ENCODE measurements around the gene CEP128.

The CEP128 gene

DNA sequence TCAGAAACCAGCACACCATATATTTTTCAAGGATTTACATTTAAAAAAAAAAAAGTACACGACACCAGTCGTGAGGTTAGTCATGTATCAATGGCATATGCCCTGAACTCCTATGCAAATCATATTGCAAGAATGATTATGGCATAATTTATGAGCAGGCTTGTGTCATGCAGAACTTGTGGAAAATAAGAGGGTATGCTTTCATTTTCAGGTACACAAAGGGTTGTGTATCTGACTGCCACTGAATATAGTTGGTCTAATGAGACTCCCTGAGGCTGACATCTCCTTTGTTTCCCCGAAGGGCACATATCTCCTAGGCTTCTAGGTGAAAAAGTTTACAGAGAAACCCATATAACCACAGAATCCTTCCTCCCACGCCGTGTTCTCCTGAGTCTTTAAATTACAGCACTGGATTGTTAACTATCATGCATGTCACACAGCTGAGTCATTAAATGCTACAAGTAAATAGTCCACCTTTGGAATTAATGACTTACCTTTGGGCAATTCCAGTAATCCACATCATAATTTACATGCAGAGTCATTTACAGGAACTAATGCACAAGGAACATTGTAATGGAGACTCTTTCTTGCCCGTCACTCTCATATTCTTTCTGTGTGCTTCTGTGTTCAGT, 373.5 kb downstream of the CEP128 start:
- no peak overlapping the region for H3K4me3 Mint-ChIP-seq
- peak overlapping the region in 1 of 2 donors; percentile 27 for H3K27ac Mint-ChIP-seq
- H3K27me3 Mint-ChIP-seq: no peaks in the 10 kb centered on the region
- DNase-seq: no peak
- no peaks in the 10 kb centered on the region for H3K4me1 Mint-ChIP-seq
- no peak for ATAC-seq
- H3K9me3 Mint-ChIP-seq: no peaks in the 10 kb centered on the region

- no peak overlapping the region for H3K4me3 Mint-ChIP-seq
- DNase-seq: no peak
- no peaks in the 10 kb centered on the region for H3K9me3 Mint-ChIP-seq
- no peaks in the 10 kb centered on the region for H3K4me1 Mint-ChIP-seq
- peak overlapping the region in 1 of 2 donors; percentile 42 for H3K27ac Mint-ChIP-seq
- ATAC-seq: no peak
- H3K27me3 Mint-ChIP-seq: no peaks in the 10 kb centered on the region
Measured at GRCh38 chr14:80565001-80565400, 376.5 kb downstream of the CEP128 start.

DNA sequence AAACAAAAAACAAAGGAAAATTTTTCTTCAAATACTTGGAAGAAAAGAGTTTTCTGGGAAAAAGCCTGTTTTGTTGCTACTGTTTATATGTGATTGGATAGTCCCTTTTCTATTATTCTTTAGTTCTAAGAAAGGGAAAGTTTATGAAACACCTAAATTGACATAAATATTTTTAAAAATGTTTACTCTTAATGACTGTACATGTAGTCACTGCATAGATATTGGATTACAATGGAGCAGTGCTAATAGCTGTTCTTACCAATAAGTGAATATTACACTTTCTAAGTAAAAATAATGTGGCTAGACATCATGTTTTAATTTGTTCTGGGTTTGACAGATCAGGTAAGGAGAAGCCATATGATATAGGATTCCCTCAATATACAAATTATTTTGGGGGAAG, 377.5 kb downstream of the CEP128 start:
- H3K9me3 Mint-ChIP-seq: no peaks in the 10 kb centered on the region
- DNase-seq (no peak), ATAC-seq (no peak)
- H3K4me1 Mint-ChIP-seq: no peaks in the 10 kb centered on the region
- H3K27ac Mint-ChIP-seq: no peak overlapping the region
- H3K27me3 Mint-ChIP-seq: no peaks in the 10 kb centered on the region
- no peak overlapping the region for H3K4me3 Mint-ChIP-seq

DNA sequence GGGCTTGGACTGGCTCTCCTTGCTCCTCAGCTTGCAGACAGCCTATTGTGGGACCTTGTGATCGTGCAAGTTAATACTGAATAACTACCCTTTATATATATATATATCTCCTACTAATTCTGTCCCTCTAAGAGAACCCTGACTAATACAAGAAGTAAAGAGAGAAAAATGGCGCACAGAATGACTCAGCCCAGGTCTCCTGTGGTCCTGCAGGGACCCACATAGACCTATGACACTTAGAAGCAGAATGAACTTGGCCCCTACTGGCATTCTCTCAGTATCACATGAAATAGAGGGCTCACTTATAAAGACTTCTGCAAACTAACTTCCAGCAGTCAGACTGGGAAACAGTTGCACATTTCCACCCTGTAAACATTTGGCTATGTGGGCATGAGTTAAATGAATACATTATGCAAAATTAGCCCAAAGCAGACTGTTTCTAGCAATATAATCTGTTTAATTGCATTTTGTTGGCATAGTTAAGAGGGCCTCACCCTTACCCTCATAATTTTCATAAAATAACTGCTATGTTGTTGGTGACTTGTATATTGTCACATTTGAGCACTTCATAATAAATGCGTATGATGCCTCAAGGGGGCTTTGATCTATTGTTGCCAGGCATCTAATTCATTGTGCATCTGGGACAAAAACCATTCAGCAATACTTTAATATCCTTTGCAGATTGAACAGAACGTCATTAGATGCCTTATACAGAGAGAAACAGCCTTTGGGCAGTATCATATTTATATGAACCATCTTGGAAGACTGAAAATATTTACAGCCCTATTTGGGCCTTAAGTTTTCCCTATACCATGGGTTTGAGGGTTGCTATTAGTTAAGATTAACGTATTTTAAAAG, 380.5 kb downstream of the CEP128 start:
- Mint-ChIP-seq H3K27ac (no peak overlapping the region), H3K4me1 (no peaks in the 10 kb centered on the region), H3K4me3 (no peak overlapping the region), H3K9me3 (no peaks in the 10 kb centered on the region), H3K27me3 (no peaks in the 10 kb centered on the region)
- ATAC-seq: no peak
- no peak for DNase-seq

DNA sequence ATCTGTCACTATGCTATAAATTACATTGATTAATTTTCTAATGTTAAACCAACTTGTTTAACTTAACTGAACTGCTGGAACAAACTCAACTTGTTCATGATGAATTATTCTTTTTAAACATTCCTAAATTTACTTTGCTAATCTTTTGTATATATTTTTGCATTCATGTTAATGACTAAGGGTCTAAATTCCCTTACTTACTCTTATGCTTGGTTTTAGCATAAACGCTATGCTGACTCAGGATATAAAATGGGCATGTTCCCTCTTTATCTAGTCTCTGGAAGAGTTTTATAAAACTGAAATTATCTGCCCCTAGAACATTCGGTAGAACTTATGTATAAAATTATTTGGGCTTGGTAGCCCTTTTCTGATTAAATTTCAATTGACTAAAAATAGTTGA, 387.4 kb downstream of the CEP128 start:
- Mint-ChIP-seq H3K4me3 (no peak overlapping the region), H3K9me3 (no peaks in the 10 kb centered on the region), H3K4me1 (no peaks in the 10 kb centered on the region), H3K27me3 (no peaks in the 10 kb centered on the region), H3K27ac (no peak overlapping the region)
- DNase-seq: no peak
- no peak for ATAC-seq

GRCh38 chr14:80549141-80549540, 392.4 kb downstream of the CEP128 start:
- Mint-ChIP-seq H3K27me3 (no peaks in the 10 kb centered on the region), H3K4me3 (no peak overlapping the region), H3K27ac (no peak overlapping the region), H3K9me3 (no peaks in the 10 kb centered on the region), H3K4me1 (no peaks in the 10 kb centered on the region)
- DNase-seq (no peak), ATAC-seq (no peak)

GRCh38 chr14:80545935-80546854, 395.3 kb downstream of the CEP128 start:
- Mint-ChIP-seq H3K9me3 (no peaks in the 10 kb centered on the region), H3K4me3 (no peak overlapping the region), H3K27me3 (no peaks in the 10 kb centered on the region)

GRCh38 chr14:80544366-80544765, 397.2 kb downstream of the CEP128 start:
- Mint-ChIP-seq H3K27ac (no peak overlapping the region), H3K4me1 (no peaks in the 10 kb centered on the region), H3K27me3 (no peaks in the 10 kb centered on the region), H3K9me3 (peaks cover 6 to 16% of the 10 kb centered on the region in 2 donors), H3K4me3 (no peak overlapping the region)
- DNase-seq: no peak
- no peak for ATAC-seq

More at GRCh38 chr14:80545935-80546854, 395.3 kb downstream of the CEP128 start:
- ATAC-seq (no peak), DNase-seq (no peak)
- H3K4me1 Mint-ChIP-seq: no peaks in the 10 kb centered on the region
- H3K27ac Mint-ChIP-seq: no peak overlapping the region

- Mint-ChIP-seq H3K27me3 (no peaks in the 10 kb centered on the region), H3K9me3 (peaks cover 6 to 23% of the 10 kb centered on the region in 2 donors), H3K4me1 (no peaks in the 10 kb centered on the region), H3K4me3 (no peak overlapping the region), H3K27ac (no peak overlapping the region)
- DNase-seq (no peak), ATAC-seq (no peak)
Measured at GRCh38 chr14:80543211-80543610, 398.3 kb downstream of the CEP128 start.

DNA sequence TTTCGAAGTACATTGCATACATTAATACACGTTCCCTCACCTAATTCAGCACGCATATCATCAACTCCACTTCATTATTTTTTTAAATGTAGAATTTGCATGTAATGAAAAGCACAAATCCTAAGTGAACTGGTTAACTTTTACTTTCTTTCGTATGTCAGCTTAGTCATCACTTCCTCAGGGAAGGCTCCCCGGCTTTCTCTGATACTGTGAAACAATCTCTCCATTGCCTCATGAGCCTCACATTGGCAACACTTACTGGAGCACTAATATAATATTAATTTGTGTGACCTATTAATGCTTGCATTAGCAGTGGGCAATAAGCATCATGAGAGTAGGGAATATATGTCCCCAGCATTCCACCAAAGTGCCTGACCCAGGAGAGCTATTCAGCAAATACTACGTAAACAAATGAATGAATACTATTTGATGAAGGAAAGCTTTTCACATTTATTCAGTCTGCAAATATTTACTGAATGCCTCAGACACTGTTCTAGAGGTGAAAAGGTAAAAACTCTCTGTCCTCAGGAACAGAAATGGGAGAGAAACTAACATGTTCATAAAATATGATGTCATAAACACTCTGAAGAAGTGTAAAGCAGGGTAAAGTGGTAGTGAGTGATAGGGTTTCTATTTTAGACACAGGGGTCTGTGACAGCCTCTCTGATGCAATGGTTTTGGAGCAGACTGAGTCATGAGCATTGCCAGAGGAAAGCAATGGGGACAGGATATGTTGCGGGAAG, 402.7 kb downstream of the CEP128 start:
- DNase-seq (no peak), ATAC-seq (no peak)
- H3K27ac Mint-ChIP-seq: no peak overlapping the region
- H3K4me1 Mint-ChIP-seq: no peaks in the 10 kb centered on the region
- H3K9me3 Mint-ChIP-seq: peaks cover 6 to 23% of the 10 kb centered on the region in 2 donors
- H3K27me3 Mint-ChIP-seq: no peaks in the 10 kb centered on the region
- H3K4me3 Mint-ChIP-seq: no peak overlapping the region

DNA sequence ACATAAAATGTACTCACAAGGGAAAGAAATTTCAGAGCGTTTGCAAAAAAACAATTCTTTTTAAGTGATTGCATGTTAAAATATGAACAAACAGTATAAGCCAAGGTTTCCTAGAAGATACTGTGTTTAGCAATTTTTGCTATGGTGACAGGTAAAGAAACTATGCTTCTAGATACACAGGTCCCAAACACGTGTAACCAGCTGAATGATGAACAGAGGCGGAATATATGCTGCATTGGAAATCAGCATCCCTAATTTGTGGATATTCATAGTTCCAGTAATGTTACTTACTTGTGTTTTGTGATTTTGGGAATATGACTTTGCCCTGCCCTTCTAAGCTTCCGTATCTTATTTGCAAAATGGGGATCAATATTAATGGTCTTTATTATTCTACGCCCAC, 403.9 kb downstream of the CEP128 start:
- no peaks in the 10 kb centered on the region for H3K27me3 Mint-ChIP-seq
- no peaks in the 10 kb centered on the region for H3K4me1 Mint-ChIP-seq
- H3K4me3 Mint-ChIP-seq: no peak overlapping the region
- ATAC-seq (no peak), DNase-seq (no peak)
- peaks cover 6 to 23% of the 10 kb centered on the region in 2 donors for H3K9me3 Mint-ChIP-seq
- no peak overlapping the region for H3K27ac Mint-ChIP-seq

DNA sequence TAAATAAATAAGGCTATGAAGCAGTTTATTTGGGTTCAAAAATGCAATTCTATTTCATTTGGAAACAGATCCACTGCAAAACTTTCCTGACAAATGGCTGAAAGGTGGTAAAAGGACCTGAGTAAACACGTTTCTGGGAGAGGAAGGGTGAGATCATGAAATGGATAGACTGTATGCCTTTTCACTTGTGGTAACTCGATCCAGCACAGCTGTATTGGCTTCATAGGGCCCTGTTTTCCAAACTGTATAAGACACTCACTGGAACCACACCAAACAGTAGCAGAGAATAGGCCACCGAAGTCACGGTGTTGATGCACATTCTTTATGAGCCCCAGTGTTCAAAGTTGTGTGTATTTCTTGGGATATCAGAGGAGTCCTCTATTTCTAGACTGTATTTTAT, 405.1 kb downstream of the CEP128 start:
- Mint-ChIP-seq H3K4me3 (no peak overlapping the region), H3K27me3 (no peaks in the 10 kb centered on the region), H3K27ac (no peak overlapping the region), H3K4me1 (no peaks in the 10 kb centered on the region), H3K9me3 (peaks cover 6 to 23% of the 10 kb centered on the region in 2 donors)
- DNase-seq: no peak
- ATAC-seq: no peak

- ATAC-seq (no peak), DNase-seq (no peak)
- H3K4me3 Mint-ChIP-seq: no peak overlapping the region
- no peaks in the 10 kb centered on the region for H3K4me1 Mint-ChIP-seq
- no peaks in the 10 kb centered on the region for H3K27me3 Mint-ChIP-seq
- H3K9me3 Mint-ChIP-seq: peaks cover 3 to 16% of the 10 kb centered on the region in 2 donors
- H3K27ac Mint-ChIP-seq: no peak overlapping the region
Measured at GRCh38 chr14:80535171-80535570, 406.4 kb downstream of the CEP128 start.

DNA sequence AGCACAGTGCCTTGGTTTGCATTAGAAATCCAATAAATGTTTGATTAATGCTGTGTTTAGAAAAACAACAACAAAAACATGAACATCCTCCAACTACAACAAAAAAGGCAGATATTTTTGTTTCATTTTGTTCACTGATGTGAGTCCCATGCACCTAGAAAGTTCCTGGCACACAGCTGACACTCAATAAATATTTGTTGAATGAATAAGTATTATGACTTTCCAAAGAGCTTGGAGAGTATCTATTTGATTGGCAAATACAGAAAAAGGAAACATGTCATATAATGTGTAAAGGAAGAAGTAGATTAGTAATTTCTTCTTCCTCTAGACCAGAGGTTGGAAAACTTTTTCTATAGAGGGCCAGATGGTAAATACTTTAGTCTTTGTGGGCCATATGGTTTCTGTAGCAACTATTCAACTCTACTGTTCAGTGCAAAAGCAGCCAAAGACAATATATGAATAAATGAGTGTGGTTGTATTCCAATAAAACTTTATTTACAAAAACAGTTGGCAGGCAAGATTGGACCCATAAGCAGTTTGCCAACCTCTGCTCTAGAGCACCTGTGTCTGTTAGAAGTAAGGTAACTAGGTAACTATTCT, 417.9 kb downstream of the CEP128 start:
- no peak for DNase-seq
- no peak for ATAC-seq
- Mint-ChIP-seq H3K27ac (no peak overlapping the region), H3K27me3 (no peaks in the 10 kb centered on the region), H3K9me3 (no peaks in the 10 kb centered on the region), H3K4me3 (no peak overlapping the region), H3K4me1 (no peaks in the 10 kb centered on the region)

GRCh38 chr14:80522936-80523335, 418.6 kb downstream of the CEP128 start:
- ATAC-seq (no peak), DNase-seq (no peak)
- Mint-ChIP-seq H3K4me1 (no peaks in the 10 kb centered on the region), H3K9me3 (no peaks in the 10 kb centered on the region), H3K27me3 (no peaks in the 10 kb centered on the region), H3K4me3 (no peak overlapping the region), H3K27ac (no peak overlapping the region)

All from stimulated activated naive CD8-positive, alpha-beta T cell treated with anti-CD3 and anti-CD28 coated beads, Interleukin-15, amount 100 ng/mL, for 72 hours (primary cell).